ENCODE measurements around the gene RBM26. TPM values are rescaled to one million over a fixed set of nuclear protein-coding genes. Genes with fewer than 3 reads are reported as not detected.

Gene RBM26
- total RNA-seq, 5 donors from 2014 or later (not counting 1 experiment from before 2014, with no cell fraction given): 76.7 to 97.8 (median 77.9) TPM

- CTCF ChIA-PET: interaction anchor here (0.8 to 3.8 kb wide), 6 partner anchors 113 to 219 kb away, joined by 3 to 18 read pairs (median 4); no protein-coding TSS in a partner anchor
- Histone ChIP-seq H3K9me3 (no peaks in the 10 kb centered on the region), H3K4me3 (ENCODE audit: control insufficient read depth in 1 of 2, extremely low read depth in 1 of 2, low read length in 1 of 2) (no peak overlapping the region), H3K36me3 (ENCODE audit: control insufficient read depth in 2 of 2, extremely low read depth in 1 of 2, insufficient read depth in 1 of 2, low read length in 1 of 2) (peaks cover 0 to under 1% of the 10 kb centered on the region in 2 donors), H3K4me1 (ENCODE audit: control insufficient read depth in 1 of 2, extremely low read depth in 1 of 2, insufficient read depth in 2 of 2, low read length in 2 of 2) (no peaks in the 10 kb centered on the region), H3K27me3 (replicated peaks in 1 of 2; ENCODE audit: control insufficient read depth in 2 of 2, extremely low read depth in 1 of 2, insufficient read depth in 2 of 2, low read length in 1 of 2) (no peaks in the 10 kb centered on the region), H3K27ac (ENCODE audit: low read length) (no peak overlapping the region)
- Mint-ChIP-seq H3K36me3 (no peaks in the 10 kb centered on the region), H3K27me3 (no peaks in the 10 kb centered on the region), H3K4me1 (no peaks in the 10 kb centered on the region), H3K27ac (no peak overlapping the region), H3K9me3 (no peaks in the 10 kb centered on the region), H3K4me3 (no peak overlapping the region)
- no peak for DNase-seq
- WGBS (ENCODE audit: insufficient coverage): 89% methylated on average over 1 of the region's 1 CpG
- no peak for ATAC-seq (replicated peaks in 1 of 4)
- POLR2A ChIA-PET: interaction anchor here in 1 of 2 donors (0.7 kb wide), 1 partner anchor 15 kb away, joined by 4 read pairs; no protein-coding TSS in a partner anchor
Observed at GRCh38 chr13:79427265-79427664, 21.2 kb upstream of the RBM26 start.

- H3K27me3 ChIP-seq (replicated peaks in 1 of 2; ENCODE audit: control insufficient read depth in 2 of 2, extremely low read depth in 1 of 2, insufficient read depth in 2 of 2, low read length in 1 of 2): no peaks in the 10 kb centered on the region
- H3K36me3 ChIP-seq (ENCODE audit: control insufficient read depth in 2 of 2, extremely low read depth in 1 of 2, insufficient read depth in 1 of 2, low read length in 1 of 2): peaks cover 0 to 4% of the 10 kb centered on the region in 2 donors
- 80% methylated on average over 1 of the region's 2 CpGs for WGBS (ENCODE audit: insufficient coverage)
- no peak overlapping the region for H3K4me3 ChIP-seq (ENCODE audit: control insufficient read depth in 1 of 2, extremely low read depth in 1 of 2, low read length in 1 of 2)
- Mint-ChIP-seq H3K36me3 (no peaks in the 10 kb centered on the region), H3K27ac (no peak overlapping the region), H3K4me3 (no peak overlapping the region), H3K27me3 (no peaks in the 10 kb centered on the region), H3K4me1 (no peaks in the 10 kb centered on the region), H3K9me3 (no peaks in the 10 kb centered on the region)
- ChIA-PET POLR2A (interaction anchor here (0.7 to 1.1 kb wide), 6 partner anchors 16 to 116 kb away, joined by 3 to 5 read pairs (median 4); no protein-coding TSS in a partner anchor), CTCF (interaction anchor here (0.5 to 4.0 kb wide), 81 partner anchors 8 to 1952 kb away, joined by 3 to 272 read pairs (median 4); partner anchors contain the start of genes NDFIP2 (in 1 of the 2) and RBM26 (in 1 of the 2))
- H3K4me1 ChIP-seq (ENCODE audit: control insufficient read depth in 1 of 2, extremely low read depth in 1 of 2, insufficient read depth in 2 of 2, low read length in 2 of 2): no peaks in the 10 kb centered on the region
- ATAC-seq (replicated peaks in 1 of 4): peak in 3 of 4 experiments; percentile 48 to 61 (median 57)
- no peak overlapping the region for H3K27ac ChIP-seq (ENCODE audit: low read length)
- H3K9me3 ChIP-seq: no peaks in the 10 kb centered on the region
- DNase-seq: peak in 2 of 35 experiments; percentile 6 to 71
Observed at GRCh38 chr13:79423801-79424642, 18.0 kb upstream of the RBM26 start.

- WGBS (ENCODE audit: insufficient coverage): 69% methylated on average over 2 of the region's 4 CpGs
- no peak for DNase-seq
- H3K36me3 ChIP-seq (ENCODE audit: control insufficient read depth in 2 of 2, extremely low read depth in 1 of 2, insufficient read depth in 1 of 2, low read length in 1 of 2): peaks cover 0 to 4% of the 10 kb centered on the region in 2 donors
- H3K9me3 Mint-ChIP-seq: no peaks in the 10 kb centered on the region
- no peaks in the 10 kb centered on the region for H3K36me3 Mint-ChIP-seq
- H3K9me3 ChIP-seq: no peaks in the 10 kb centered on the region
- H3K27ac Mint-ChIP-seq: no peak overlapping the region
- ChIA-PET POLR2A (interaction anchor here (0.7 to 1.1 kb wide), 2 partner anchors 117 kb away, joined by 3 to 5 read pairs; no protein-coding TSS in a partner anchor), CTCF (interaction anchor here (0.6 to 4.0 kb wide), 29 partner anchors 9 to 1952 kb away, joined by 3 to 272 read pairs (median 6); partner anchors contain the start of gene NDFIP2 (in 1 of the 2))
- H3K27me3 Mint-ChIP-seq: no peaks in the 10 kb centered on the region
- H3K27me3 ChIP-seq (replicated peaks in 1 of 2; ENCODE audit: control insufficient read depth in 2 of 2, extremely low read depth in 1 of 2, insufficient read depth in 2 of 2, low read length in 1 of 2): no peaks in the 10 kb centered on the region
- H3K4me1 ChIP-seq (ENCODE audit: control insufficient read depth in 1 of 2, extremely low read depth in 1 of 2, insufficient read depth in 2 of 2, low read length in 2 of 2): no peaks in the 10 kb centered on the region
- no peak overlapping the region for H3K4me3 Mint-ChIP-seq
- H3K4me1 Mint-ChIP-seq: no peaks in the 10 kb centered on the region
- no peak for ATAC-seq (replicated peaks in 1 of 4)
- no peak overlapping the region for H3K4me3 ChIP-seq (ENCODE audit: control insufficient read depth in 1 of 2, extremely low read depth in 1 of 2, low read length in 1 of 2)
- no peak overlapping the region for H3K27ac ChIP-seq (ENCODE audit: low read length)
Observed at GRCh38 chr13:79423340-79423739, 17.3 kb upstream of the RBM26 start.

- H3K9me3 Mint-ChIP-seq: no peaks in the 10 kb centered on the region
- DNase-seq (no peak), ATAC-seq (replicated peaks in 1 of 4) (no peak)
- H3K4me1 Mint-ChIP-seq: no peaks in the 10 kb centered on the region
- ChIA-PET CTCF (interaction anchor here (1.2 to 2.2 kb wide), 3 partner anchors 121 to 124 kb away, joined by 3 to 9 read pairs (median 4); no protein-coding TSS in a partner anchor), POLR2A (no interaction called here)
- Histone ChIP-seq H3K4me3 (ENCODE audit: control insufficient read depth in 1 of 2, extremely low read depth in 1 of 2, low read length in 1 of 2) (no peak overlapping the region), H3K9me3 (no peaks in the 10 kb centered on the region), H3K4me1 (ENCODE audit: control insufficient read depth in 1 of 2, extremely low read depth in 1 of 2, insufficient read depth in 2 of 2, low read length in 2 of 2) (no peaks in the 10 kb centered on the region), H3K27me3 (replicated peaks in 1 of 2; ENCODE audit: control insufficient read depth in 2 of 2, extremely low read depth in 1 of 2, insufficient read depth in 2 of 2, low read length in 1 of 2) (no peaks in the 10 kb centered on the region), H3K36me3 (ENCODE audit: control insufficient read depth in 2 of 2, extremely low read depth in 1 of 2, insufficient read depth in 1 of 2, low read length in 1 of 2) (peaks cover 0 to 4% of the 10 kb centered on the region in 2 donors), H3K27ac (ENCODE audit: low read length) (no peak overlapping the region)
- H3K4me3 Mint-ChIP-seq: no peak overlapping the region
- peaks cover 8% of the 10 kb centered on the region for H3K36me3 Mint-ChIP-seq
- H3K27ac Mint-ChIP-seq: no peak overlapping the region
- WGBS (ENCODE audit: insufficient coverage): no CpG with 5 or more reads among the region's 1 CpG
- no peaks in the 10 kb centered on the region for H3K27me3 Mint-ChIP-seq
Observed at GRCh38 chr13:79419365-79419764, 13.3 kb upstream of the RBM26 start.

DNA sequence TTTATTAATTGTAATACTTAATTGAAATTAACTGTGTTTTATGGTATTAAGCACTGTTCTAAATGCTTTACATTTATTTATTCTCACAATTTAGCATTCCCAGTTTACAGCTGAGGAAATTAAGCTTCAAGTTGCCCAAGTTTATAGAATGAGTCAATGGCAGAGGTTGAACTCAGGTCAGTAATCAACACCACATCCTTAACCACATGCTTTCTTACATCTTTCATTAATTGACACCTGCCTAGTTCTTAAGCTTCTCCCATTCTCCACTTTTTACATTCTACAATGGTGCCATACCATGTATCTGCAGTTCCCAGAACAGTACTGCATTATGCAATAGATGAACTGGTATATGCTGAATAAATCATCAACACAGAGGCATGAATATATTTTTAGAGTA is 11.7 kb upstream of the RBM26 start:
- DNase-seq (no peak), ATAC-seq (replicated peaks in 1 of 4) (no peak)
- H3K4me3 Mint-ChIP-seq: no peak overlapping the region
- Histone ChIP-seq H3K27ac (ENCODE audit: low read length) (no peak overlapping the region), H3K9me3 (no peaks in the 10 kb centered on the region), H3K4me1 (ENCODE audit: control insufficient read depth in 1 of 2, extremely low read depth in 1 of 2, insufficient read depth in 2 of 2, low read length in 2 of 2) (no peaks in the 10 kb centered on the region), H3K36me3 (ENCODE audit: control insufficient read depth in 2 of 2, extremely low read depth in 1 of 2, insufficient read depth in 1 of 2, low read length in 1 of 2) (peaks cover 0 to 4% of the 10 kb centered on the region in 2 donors), H3K4me3 (ENCODE audit: control insufficient read depth in 1 of 2, extremely low read depth in 1 of 2, low read length in 1 of 2) (no peak overlapping the region), H3K27me3 (replicated peaks in 1 of 2; ENCODE audit: control insufficient read depth in 2 of 2, extremely low read depth in 1 of 2, insufficient read depth in 2 of 2, low read length in 1 of 2) (no peaks in the 10 kb centered on the region)
- no peaks in the 10 kb centered on the region for H3K9me3 Mint-ChIP-seq
- no peaks in the 10 kb centered on the region for H3K27me3 Mint-ChIP-seq
- H3K36me3 Mint-ChIP-seq: peaks cover 8% of the 10 kb centered on the region
- no peak overlapping the region for H3K27ac Mint-ChIP-seq
- CTCF ChIA-PET: no interaction called here
- H3K4me1 Mint-ChIP-seq: no peaks in the 10 kb centered on the region
- POLR2A ChIA-PET: no interaction called here

DNA sequence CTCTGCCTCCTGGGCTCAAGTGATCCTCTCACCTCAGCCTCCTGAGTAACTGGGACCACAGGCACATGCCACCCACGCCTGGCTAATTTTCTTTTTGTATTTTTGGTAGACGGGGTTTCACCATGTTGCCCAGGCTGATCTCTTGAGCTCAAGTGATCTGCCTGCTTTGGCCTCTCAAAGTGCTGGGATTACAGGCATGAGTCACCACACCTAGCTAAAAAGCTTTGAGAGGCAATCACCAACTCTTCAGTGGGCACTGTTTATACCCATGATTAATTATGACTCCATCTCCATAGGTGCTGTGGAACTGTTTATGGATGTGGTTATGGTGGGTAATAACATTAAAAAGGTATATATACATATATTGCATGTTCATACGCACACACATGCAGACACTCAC is 7.5 kb upstream of the RBM26 start:
- DNase-seq (no peak), ATAC-seq (replicated peaks in 1 of 4) (no peak)
- H3K27me3 ChIP-seq (replicated peaks in 1 of 2; ENCODE audit: control insufficient read depth in 2 of 2, extremely low read depth in 1 of 2, insufficient read depth in 2 of 2, low read length in 1 of 2): no peaks in the 10 kb centered on the region
- POLR2A ChIA-PET: no interaction called here
- Mint-ChIP-seq H3K4me3 (no peak overlapping the region), H3K27me3 (no peaks in the 10 kb centered on the region), H3K36me3 (peaks cover 8% of the 10 kb centered on the region), H3K9me3 (no peaks in the 10 kb centered on the region), H3K27ac (no peak overlapping the region), H3K4me1 (peaks cover 0 to 6% (median 5%) of the 10 kb centered on the region in 3 donors)
- peaks cover 0 to 2% of the 10 kb centered on the region in 2 donors for H3K36me3 ChIP-seq (ENCODE audit: control insufficient read depth in 2 of 2, extremely low read depth in 1 of 2, insufficient read depth in 1 of 2, low read length in 1 of 2)
- H3K27ac ChIP-seq (ENCODE audit: low read length): no peak overlapping the region
- H3K9me3 ChIP-seq: no peaks in the 10 kb centered on the region
- CTCF ChIA-PET: interaction anchor here in 1 of 2 donors (1.0 to 1.2 kb wide), 2 partner anchors 9 to 11 kb away, joined by 3 read pairs; no protein-coding TSS in a partner anchor
- H3K4me1 ChIP-seq (ENCODE audit: control insufficient read depth in 1 of 2, extremely low read depth in 1 of 2, insufficient read depth in 2 of 2, low read length in 2 of 2): no peaks in the 10 kb centered on the region
- WGBS (ENCODE audit: insufficient coverage): 80% methylated on average over 1 of the region's 3 CpGs
- no peak overlapping the region for H3K4me3 ChIP-seq (ENCODE audit: control insufficient read depth in 1 of 2, extremely low read depth in 1 of 2, low read length in 1 of 2)
